Measurements from ENCODE around the gene TRPC3.
"Not testable (repeated sequence)": the region's sequence is repeated elsewhere in the genome, so short reads cannot be mapped to it uniquely, and the experiment has no call there.

Gene TRPC3

DNA sequence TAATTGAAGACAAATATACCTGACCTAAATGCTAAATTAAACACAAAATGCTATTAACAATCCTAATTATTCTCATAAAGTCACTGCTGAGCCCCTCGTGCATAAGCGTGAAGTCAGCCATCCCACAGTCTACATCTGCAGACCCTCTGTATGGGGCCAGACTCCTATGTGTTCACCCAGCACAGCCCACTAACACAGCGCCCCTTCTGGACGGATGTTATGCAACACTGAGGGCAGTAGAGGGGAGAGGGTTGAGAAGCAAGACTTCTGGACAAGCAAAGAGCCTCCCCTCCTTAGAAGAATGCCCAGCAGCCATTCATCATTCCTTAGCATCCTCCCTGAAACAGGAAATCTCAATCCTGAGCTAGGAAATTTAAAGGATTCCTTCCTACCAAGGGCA lies 7.9 kb downstream of the TRPC3 start:
- no peak for DNase-seq

DNA sequence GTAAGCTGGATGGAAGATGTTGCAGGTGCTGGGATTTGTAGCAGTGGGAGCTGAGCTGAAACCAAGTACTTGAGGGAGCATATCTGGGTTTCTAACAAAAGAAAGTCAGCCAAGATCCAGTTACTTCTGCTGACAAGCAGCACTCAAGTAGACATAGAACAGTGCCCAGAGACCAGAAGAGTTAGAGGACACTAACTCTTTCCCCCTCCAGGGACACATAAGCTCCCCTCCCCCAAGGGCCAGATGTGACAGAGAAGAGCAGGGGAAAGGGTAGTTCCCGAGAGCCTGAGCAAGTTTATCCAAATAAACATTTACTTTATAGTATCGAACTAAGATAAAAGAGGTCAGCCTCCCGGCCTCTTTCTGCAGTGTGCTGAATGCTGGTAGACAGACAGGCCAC lies 12.2 kb downstream of the TRPC3 start:
- no peak for DNase-seq

- DNase-seq = no peak
These were observed 13.4 kb downstream of the TRPC3 start for GRCh38 chr4:121938282-121939092.

DNA sequence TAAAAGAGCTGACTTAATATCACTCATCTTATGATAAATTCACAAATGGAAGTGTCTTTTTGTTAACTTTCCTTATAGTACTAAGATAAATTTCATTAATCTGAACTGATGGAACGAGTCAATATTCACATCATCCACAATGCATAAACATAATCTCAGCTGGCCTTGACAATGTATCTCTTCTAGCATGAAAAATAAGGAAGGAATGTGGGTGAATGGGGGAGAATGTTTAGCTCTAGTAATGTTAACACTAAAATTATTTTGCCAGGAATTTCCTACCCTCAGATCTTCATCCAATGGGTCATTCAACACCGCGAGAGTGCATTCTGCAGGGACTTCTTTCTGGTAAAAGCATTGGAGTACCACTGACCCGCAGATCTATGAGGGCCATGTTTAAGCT lies 15.8 kb downstream of the TRPC3 start:
- no peak for DNase-seq

DNA sequence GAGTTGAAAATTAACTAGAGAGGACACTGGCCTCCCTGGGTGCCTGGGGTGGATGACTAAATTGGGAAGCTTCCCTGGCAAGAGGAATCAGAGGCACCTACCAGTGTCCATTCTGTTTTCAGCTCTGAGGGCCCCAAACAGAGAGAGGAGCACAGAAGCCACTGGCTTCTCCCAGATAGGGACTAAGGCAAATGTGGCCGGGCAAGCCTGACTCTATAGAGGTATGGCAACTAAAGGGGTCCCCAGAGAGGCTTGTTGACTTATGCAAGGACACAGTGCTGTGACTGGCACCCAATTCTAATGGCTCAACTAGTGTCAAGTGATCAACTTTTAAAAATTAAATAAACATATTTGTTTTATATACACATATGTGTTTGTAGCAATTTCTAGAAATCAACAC lies 17.2 kb downstream of the TRPC3 start:
- DNase-seq = no peak

- DNase-seq = no peak
These were observed 19.5 kb downstream of the TRPC3 start for GRCh38 chr4:121932212-121932974.

GRCh38 chr4:121930304-121930703 lies 21.6 kb downstream of the TRPC3 start:
- no peak for DNase-seq

GRCh38 chr4:121927948-121928347 lies 23.9 kb downstream of the TRPC3 start:
- no peak for DNase-seq

- not testable (repeated sequence) for DNase-seq
These were observed 25.4 kb downstream of the TRPC3 start for GRCh38 chr4:121926490-121926889.

DNA sequence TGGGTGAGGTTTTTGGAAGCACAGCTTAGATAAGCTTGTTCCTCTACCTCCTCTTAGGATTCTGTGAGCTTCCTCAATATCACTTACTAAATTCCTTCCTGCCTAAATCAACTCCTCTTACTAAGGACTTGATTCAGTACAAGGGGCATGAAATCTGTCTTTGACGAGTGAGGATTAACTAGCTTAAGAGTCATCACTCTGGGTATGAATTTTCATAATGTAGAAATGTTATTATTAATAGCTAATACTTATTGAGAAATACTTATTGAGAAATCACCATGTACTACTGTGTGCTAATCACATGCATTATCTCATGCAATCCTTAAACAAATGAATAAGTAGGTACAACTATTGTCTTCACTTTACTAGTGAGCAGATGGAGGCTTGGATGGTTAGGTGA lies 28.6 kb downstream of the TRPC3 start:
- no peak for DNase-seq

GRCh38 chr4:121913667-121914066 lies 38.2 kb downstream of the TRPC3 start:
- no peak for DNase-seq

- DNase-seq = no peak
These were observed 43.5 kb downstream of the TRPC3 start for GRCh38 chr4:121908346-121908745.

DNA sequence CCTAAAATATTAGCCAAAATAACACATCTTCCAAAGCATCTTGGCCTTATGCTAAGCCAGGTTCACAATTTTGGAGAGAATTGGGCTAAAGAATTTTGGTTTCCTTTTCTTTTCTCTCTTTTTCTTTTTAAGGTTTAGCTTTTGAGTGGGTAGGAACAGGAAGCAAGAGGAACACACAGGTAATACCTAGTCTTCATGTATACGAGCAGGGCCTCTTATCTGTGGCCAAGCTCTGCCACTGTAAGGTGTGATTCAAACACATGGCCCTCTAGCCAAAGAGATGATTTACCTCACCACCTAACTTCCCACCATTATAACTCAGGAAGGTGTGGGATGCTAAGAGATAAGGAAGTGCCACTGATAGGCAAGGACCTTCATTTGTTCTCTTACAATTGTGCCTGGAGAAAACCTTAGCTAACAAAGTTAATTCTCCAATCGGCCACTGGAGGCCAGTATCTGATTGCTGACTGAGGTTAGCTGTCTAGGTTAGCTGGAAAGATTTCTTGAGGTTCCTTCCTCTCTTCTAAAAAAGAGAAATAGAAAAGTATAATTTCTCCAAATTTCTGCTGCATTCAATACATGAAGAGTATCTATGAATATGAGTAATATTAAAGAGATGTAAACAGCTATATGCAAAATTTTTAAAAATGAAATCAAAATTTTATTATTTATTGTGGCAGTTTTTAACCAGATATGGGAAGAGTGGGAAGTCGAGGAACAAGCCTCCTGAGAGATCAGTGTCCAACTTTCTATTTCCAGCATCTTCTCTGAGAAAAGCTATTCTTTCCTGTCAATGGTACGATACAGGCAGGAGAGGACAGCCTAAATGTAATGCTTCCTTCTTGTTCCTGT lies 51.5 kb downstream of the TRPC3 start:
- peak; percentile 64 for DNase-seq

GRCh38 chr4:121898150-121898549 lies 53.7 kb downstream of the TRPC3 start:
- DNase-seq = no peak

- DNase-seq = no peak
These were observed 63.7 kb downstream of the TRPC3 start for GRCh38 chr4:121888134-121888533.

- DNase-seq = no peak
These were observed 66.7 kb downstream of the TRPC3 start for GRCh38 chr4:121885115-121885514.

DNA sequence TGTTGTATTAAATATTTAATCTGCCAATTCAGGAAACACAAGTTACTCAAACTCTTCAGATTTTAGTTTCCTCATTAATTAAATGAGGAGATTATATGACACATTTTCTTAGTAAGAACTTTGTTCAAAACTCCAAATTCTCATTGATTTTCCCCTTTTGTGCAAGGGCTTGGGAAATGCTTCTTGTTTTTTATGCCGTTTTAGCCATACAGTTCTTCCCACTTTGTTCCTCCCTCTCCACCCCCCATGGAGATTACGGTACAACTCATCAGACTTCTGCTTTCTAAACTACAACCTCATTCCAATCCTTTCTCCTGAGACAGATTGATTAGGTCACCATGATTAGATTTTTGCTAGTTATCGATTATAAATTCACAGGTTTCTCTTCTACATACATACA lies 70.7 kb downstream of the TRPC3 start:
- peak; percentile 32 for DNase-seq

DNA sequence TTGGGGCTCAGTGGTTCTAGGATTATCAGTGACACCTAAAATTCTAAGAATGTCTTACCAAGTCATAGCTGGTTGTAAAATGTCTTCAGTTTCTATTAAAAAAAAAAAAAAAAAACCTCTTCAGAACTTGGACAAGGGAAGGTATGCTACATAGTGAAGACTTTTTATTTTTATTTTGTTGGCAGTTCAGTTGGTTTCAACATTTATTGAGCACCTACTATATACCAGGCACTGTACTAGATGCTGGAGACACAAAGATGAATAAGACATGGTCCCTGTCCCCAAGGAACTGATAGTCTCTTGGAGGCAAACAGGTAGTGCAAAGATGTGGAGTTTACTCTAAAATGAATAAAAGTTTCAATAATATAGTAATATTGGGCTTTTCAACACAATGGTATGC lies 72.7 kb downstream of the TRPC3 start:
- DNase-seq = no peak

GRCh38 chr4:121877041-121877773 lies 74.7 kb downstream of the TRPC3 start:
- DNase-seq = no peak

DNA sequence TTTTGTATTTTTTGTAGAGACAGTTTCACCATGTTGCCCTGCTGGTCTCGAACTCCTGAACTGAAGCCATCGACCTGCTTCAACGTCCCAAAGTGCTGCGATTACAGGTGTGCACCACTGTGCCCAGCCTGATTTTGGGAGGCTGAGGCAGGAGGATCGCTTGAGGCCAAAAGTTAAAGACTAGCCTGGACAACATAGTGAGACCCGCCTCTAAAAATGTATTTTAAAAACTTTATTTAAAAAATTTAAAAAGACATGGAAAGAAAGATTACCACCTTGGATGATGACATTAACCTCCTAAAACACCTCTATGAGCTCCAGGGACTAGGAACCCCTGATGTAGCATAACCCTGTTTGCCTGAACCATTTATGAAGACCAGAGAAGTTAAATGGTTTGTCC lies 75.8 kb downstream of the TRPC3 start:
- no peak for DNase-seq

GRCh38 chr4:121875652-121876051 lies 76.2 kb downstream of the TRPC3 start:
- DNase-seq = no peak

DNA sequence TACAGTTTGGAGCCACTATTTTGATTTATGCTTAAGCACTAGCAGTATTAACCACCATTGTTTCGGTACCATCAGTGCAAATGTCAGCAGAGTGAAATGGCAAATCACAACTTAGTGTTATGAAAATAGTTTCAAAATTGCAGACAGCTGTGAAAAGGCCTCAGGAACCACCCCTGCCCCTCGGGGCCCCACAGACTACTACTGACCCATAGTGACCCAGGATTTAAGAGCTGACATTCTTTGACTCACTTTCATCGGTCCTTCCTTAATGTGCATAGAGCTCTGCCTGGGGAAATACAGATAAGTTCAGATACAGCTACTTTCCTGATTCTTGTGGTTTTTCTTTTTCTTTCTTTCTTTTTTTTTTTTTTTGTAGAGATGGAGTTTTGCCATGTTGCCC lies 78.3 kb downstream of the TRPC3 start:
- peak; percentile 13 for DNase-seq
